ENCODE data around the gene LSM5.
"Not testable (repeated sequence)": the region's sequence is repeated elsewhere in the genome, so short reads cannot be mapped to it uniquely, and the experiment has no call there.

The LSM5 gene

GRCh38 chr7:32506266-32507054 lies 16.3 kb upstream of the LSM5 start:
- peak; percentile 70 for DNase-seq (ENCODE audit: low read depth, low spot score)
- H3K27ac ChIP-seq, result peak overlapping the region; percentile 90

- no peak overlapping the region for H3K27ac ChIP-seq
- DNase-seq (ENCODE audit: low read depth, low spot score), result no peak
These were observed 12.5 kb upstream of the LSM5 start for GRCh38 chr7:32502728-32503127.

- peak overlapping the region; percentile 75 for H3K27ac ChIP-seq
- no peak for DNase-seq (ENCODE audit: low read depth, low spot score)
These were observed 11.3 kb upstream of the LSM5 start for GRCh38 chr7:32501522-32501921.

- H3K27ac ChIP-seq, result peak overlapping the region; percentile 75
- DNase-seq (ENCODE audit: low read depth, low spot score), result no peak
These were observed 10.8 kb upstream of the LSM5 start for GRCh38 chr7:32500922-32501341.

GRCh38 chr7:32500216-32500615 lies 10.0 kb upstream of the LSM5 start:
- not testable (repeated sequence) for DNase-seq (ENCODE audit: low read depth, low spot score)
- H3K27ac ChIP-seq, result peak overlapping the region; percentile 75

- not testable (repeated sequence) for DNase-seq (ENCODE audit: low read depth, low spot score); H3K27ac ChIP-seq
These were observed 9.6 kb upstream of the LSM5 start for GRCh38 chr7:32499755-32500154.

- peak overlapping the region; percentile 89 for H3K27ac ChIP-seq
- no peak for DNase-seq (ENCODE audit: low read depth, low spot score)
These were observed 6.1 kb upstream of the LSM5 start for GRCh38 chr7:32496052-32496813.

- H3K27ac ChIP-seq, result peak within 1 kb of the TSS; percentile 89
- peak; percentile 69 for DNase-seq (ENCODE audit: low read depth, low spot score)
These were observed 5.3 kb upstream of the LSM5 start, which contains the start of gene AVL9 for GRCh38 chr7:32495298-32496051. Gene AVL9, plus strand, starts transcription at chr7:32495489. Its CDS starts 221 bp downstream, at chr7:32495710.

GRCh38 chr7:32494946-32495297 lies 4.7 kb upstream of the LSM5 start:
- DNase-seq (ENCODE audit: low read depth, low spot score), result no peak
- H3K27ac ChIP-seq, result peak overlapping the region; percentile 89

GRCh38 chr7:32489788-32490126 lies 423 bp downstream of the LSM5 start:
- no peak for DNase-seq (ENCODE audit: low read depth, low spot score)
- H3K27ac ChIP-seq, result peak overlapping the region; percentile 84

GRCh38 chr7:32481921-32482320 lies 8.3 kb downstream of the LSM5 start:
- no peak overlapping the region for H3K27ac ChIP-seq
- DNase-seq (ENCODE audit: low read depth, low spot score), result no peak

GRCh38 chr7:32481176-32481575 lies 9.0 kb downstream of the LSM5 start:
- DNase-seq (ENCODE audit: low read depth, low spot score), result no peak
- H3K27ac ChIP-seq, result no peak overlapping the region

GRCh38 chr7:32479574-32480200 lies 10.5 kb downstream of the LSM5 start:
- no peak for DNase-seq (ENCODE audit: low read depth, low spot score)
- no peak overlapping the region for H3K27ac ChIP-seq

- DNase-seq (ENCODE audit: low read depth, low spot score), result no peak
- peak overlapping the region; percentile 75 for H3K27ac ChIP-seq
These were observed 12.6 kb downstream of the LSM5 start for GRCh38 chr7:32477649-32477980.

GRCh38 chr7:32476816-32477648 lies 13.1 kb downstream of the LSM5 start:
- H3K27ac ChIP-seq, result peak overlapping the region; percentile 75
- peak; percentile 76 for DNase-seq (ENCODE audit: low read depth, low spot score)

- no peak overlapping the region for H3K27ac ChIP-seq
These were observed 16.2 kb downstream of the LSM5 start for GRCh38 chr7:32474008-32474407.

GRCh38 chr7:32472015-32472414 lies 18.2 kb downstream of the LSM5 start:
- no peak for DNase-seq (ENCODE audit: low read depth, low spot score)
- no peak overlapping the region for H3K27ac ChIP-seq

More at GRCh38 chr7:32474008-32474407, 16.2 kb downstream of the LSM5 start:
- no peak for DNase-seq (ENCODE audit: low read depth, low spot score)

- no peak for DNase-seq (ENCODE audit: low read depth, low spot score)
- H3K27ac ChIP-seq, result no peak overlapping the region
These were observed 19.3 kb downstream of the LSM5 start for GRCh38 chr7:32470871-32471270.

GRCh38 chr7:32470004-32470403 lies 20.2 kb downstream of the LSM5 start:
- H3K27ac ChIP-seq; DNase-seq (ENCODE audit: low read depth, low spot score): not testable (repeated sequence)
